Measurements from ENCODE around the gene ABCG1.

DNA sequence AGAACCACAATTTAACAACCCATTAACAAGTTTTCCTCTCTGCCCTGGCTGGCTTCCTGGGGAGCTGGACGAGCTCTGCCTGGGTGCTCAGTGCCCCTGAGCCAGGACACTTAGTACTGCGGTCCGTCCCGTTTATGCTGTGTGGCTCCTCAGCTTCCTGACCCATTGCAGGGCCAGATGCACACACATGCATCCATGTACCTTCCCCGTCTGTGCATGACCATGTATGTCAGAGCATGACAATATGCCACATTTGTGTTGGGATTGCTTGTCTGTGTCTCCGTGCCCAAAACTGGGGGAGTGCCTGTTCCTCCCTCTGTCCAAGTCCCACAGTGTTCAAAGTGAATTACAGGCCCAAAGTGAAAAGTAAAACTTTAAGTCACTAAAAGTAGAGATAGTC is 106.0 kb downstream of the ABCG1 start:
- no peak for TF ChIP-seq POLR2A (IDR thresholded peaks at IDR 0.05)
- TF ChIP-seq, protein P1, sequence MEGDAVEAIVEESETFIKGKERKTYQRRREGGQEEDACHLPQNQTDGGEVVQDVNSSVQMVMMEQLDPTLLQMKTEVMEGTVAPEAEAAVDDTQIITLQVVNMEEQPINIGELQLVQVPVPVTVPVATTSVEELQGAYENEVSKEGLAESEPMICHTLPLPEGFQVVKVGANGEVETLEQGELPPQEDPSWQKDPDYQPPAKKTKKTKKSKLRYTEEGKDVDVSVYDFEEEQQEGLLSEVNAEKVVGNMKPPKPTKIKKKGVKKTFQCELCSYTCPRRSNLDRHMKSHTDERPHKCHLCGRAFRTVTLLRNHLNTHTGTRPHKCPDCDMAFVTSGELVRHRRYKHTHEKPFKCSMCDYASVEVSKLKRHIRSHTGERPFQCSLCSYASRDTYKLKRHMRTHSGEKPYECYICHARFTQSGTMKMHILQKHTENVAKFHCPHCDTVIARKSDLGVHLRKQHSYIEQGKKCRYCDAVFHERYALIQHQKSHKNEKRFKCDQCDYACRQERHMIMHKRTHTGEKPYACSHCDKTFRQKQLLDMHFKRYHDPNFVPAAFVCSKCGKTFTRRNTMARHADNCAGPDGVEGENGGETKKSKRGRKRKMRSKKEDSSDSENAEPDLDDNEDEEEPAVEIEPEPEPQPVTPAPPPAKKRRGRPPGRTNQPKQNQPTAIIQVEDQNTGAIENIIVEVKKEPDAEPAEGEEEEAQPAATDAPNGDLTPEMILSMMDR (IDR thresholded peaks at IDR 0.05), result no peak
